GM21390 (cell line): ENCODE data around the gene SEPHS2.
A peak's percentile ranks its signal among the peaks of the same experiment; 100 is the strongest.
"Not testable (repeated sequence)": the region's sequence is repeated elsewhere in the genome, so short reads cannot be mapped to it uniquely, and the experiment has no call there.

Experiments
- ATAC-seq: cut with Tn5 transposase; IDR thresholded peaks from one replicate; pipeline ENCODE4 v1.9.1; 2021; ENCODE audit not compliant: unreplicated experiment

The SEPHS2 gene

GRCh38 chr16:30399435-30400186 is 46.1 kb downstream of the SEPHS2 start:
- no peak for ATAC-seq

DNA sequence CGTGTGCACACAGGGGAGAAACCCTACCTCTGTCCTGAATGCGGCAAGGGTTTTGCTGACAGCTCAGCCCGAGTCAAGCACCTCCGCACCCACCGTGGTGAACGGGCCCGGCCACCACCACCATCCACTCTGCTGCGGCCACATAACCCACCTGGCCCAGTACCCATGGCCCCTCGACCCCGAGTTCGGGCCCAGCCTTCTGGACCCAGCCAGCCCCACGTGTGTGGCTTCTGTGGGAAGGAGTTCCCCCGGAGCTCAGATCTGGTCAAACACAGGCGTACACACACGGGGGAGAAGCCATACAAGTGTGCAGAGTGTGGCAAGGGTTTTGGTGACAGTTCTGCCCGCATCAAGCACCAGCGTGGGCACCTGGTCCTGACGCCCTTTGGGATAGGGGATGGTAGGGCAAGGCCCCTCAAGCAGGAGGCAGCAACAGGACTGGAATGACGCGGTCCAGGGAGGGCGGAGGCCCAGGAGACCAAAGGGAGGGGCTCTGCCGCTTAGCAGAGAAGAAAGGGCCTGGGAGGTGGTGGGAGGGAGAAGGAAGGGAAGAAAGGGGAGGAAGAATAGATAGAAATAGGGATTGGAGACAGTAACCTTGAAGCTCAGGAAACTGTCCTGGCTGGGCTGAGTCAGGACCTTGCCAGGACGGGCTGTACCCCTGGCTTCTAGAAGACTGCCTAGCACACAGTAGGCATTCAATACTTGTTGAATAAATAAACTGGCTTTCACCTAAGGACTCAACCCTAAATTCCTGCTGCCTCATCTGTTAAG is 46.8 kb downstream of the SEPHS2 start:
- ATAC-seq = no peak

DNA sequence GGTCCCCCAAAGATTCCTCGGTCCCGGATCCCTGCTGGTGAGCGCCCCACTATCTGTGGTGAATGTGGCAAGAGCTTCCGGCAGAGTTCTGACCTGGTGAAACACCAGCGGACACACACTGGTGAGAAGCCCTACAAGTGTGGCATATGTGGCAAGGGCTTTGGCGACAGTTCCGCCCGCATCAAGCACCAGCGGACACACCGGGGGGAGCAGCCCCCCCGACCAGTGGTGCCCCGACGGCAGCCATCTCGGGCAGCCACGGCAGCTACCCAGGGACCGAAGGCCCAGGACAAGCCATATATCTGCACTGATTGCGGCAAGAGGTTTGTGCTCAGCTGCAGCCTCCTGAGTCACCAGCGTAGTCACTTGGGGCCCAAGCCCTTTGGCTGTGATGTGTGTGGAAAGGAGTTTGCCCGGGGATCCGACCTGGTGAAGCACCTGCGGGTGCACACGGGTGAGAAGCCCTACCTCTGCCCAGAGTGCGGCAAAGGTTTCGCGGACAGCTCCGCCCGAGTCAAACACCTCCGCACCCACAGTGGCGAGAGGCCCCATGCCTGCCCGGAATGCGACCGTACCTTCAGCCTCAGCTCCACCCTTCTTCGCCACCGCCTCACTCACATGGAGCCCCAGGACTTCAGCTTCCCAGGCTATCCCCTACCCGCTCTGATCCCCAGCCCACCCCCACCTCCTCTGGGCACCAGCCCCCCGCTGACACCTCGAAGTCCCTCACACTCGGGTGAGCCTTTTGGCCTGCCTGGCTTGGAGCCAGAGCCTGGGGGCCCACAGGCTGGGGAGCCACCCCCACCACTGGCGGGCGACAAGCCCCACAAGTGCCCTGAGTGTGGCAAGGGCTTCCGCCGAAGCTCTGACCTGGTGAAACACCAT is 47.7 kb downstream of the SEPHS2 start:
- no peak for ATAC-seq

GRCh38 chr16:30397056-30397455 is 48.6 kb downstream of the SEPHS2 start:
- no peak for ATAC-seq

- not testable (repeated sequence) for ATAC-seq
These were observed 49.0 kb downstream of the SEPHS2 start for GRCh38 chr16:30396627-30397026.

GRCh38 chr16:30395992-30396585 is 49.6 kb downstream of the SEPHS2 start:
- no peak for ATAC-seq

DNA sequence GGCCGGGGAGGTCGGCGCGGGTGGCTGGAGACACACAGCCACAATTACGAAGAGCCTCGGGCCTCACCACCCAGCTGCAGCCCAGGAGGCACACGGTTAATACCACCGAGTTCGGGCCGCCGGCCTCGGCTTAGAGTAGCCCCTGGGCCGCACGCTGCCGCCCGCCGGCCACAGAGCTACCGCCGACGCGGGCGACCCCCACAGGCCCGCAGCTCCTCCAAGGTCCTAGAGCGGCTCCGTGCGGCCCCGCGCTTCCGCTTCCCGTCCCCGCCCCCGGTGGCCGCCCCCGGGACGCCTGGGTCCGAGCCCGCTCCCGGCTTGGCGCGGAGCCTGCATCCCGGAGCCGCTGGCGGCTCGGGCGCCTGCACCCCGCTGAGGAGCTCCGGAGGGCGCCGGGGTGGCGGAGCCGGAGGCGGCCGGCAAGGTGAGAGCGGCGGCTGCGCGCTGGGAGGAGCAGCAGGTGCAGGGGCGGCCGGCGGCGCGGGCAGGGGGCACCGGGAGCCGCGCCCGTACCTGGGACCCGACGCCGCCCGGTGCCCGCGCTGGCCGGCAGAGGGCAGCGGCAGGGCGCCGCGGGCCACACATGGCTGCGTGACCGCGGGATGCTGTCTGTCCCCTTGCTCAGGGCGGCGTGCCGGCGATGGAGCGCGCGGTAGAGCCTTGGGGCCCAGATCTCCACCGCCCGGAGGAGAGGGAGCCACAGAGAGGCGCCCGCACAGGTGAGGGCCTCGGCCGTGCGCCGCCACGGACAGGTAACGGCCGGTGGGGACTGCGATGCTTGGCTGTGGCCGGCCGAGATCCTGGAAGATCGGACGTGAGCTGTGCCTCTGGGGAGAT is 50.3 kb downstream of the SEPHS2 start, which contains the start of gene ZNF48:
ZNF48 (plus strand) TSS at position 266 of the 837 bp plus-strand sequence; CDS start at position 641, 375 bp downstream.
- peak; percentile 71 for ATAC-seq

DNA sequence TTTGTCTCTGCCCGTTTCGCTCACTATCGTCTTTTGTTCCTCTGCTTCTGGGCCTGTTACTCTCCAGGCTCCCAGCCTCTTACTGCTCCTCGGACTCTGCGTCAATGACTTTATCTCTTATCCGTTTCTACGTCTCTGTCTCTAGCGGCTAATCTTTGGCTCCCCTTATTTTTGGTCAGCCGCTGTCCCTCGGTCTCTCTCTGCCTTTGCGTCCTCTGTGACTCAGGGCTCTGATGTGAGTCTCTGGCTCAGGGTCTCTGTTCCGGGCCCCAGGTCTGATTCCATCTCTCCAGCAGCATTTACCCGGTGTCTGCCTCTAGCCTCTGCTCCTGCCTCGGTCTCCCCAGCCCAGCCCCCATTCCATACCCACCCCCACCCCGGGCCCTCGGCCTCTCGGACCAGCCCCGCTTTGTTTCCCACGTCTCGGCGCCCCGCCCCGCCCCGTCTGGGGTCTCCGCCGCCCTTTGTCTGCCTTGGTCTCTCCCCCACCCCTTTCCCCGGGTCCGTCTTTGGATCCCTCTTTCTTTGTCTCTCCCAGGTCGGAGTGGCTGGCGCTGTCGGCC is 51.0 kb downstream of the SEPHS2 start:
- no peak for ATAC-seq
